H1 (cell line): ENCODE data around the gene LTBP1. TPM values are rescaled to one million over a fixed set of nuclear protein-coding genes. Genes with fewer than 3 reads are reported as not detected.

Experiments
- microRNA-seq, 2 experiments: library from miRNA; unstranded; fragments of <30 nt; microRNA quantifications; one replicate each; pipeline versions ENCODE4 to v1.2.0, GENCODE V29; 2016 to 2020; ENCODE audit warnings: borderline microRNAs expressed in 2 of 2, borderline number of aligned reads in 2 of 2, borderline replicate concordance in 1 of 2
- polyA plus RNA-seq, 7 experiments: library from polyadenylated mRNA; depleted of rRNA in 3 of 7; stranded (reverse) in 5 of 7; unstranded in 2 of 7; fragments of >200 nt in 5 of 7; fragments of 200-250 nt in 2 of 7; gene quantifications; 1 replicate in 5 of 7; 2 replicates in 1 of 7; 4 replicates in 1 of 7; pipeline versions ENCODE4 v1.2.1 to v1.2.3, GENCODE V29; 2011 to 2013; ENCODE audit warnings: missing spikeins in 2 of 7, mixed read lengths in 2 of 7
- small RNA-seq: library from polyadenylated mRNA; stranded (forward); fragments of <200 nt; extraction: miRNeasy Mini kit (QIAGEN cat#:217004); gene quantifications from one replicate; pipeline ENCODE3, GENCODE V24; 2013; ENCODE audit not compliant: insufficient read depth
- total RNA-seq: library from RNA; stranded (reverse); fragmentation: NEBNext Ultra II Directional; extraction: Animal tissue kit (Norgen Biotek cat#: 25700); gene quantifications from 2 replicates; pipeline ENCODE4 v1.2.1, GENCODE V29; 2021

The LTBP1 gene
- total and polyA plus RNA-seq, 2 of the 8 experiments (the other 6 are each of a cell fraction or from before 2014, with no cell fraction given) = 15.4 to 24.7 TPM

Small RNA genes within 50 kb of the gene (microRNA-seq; reads per million reads assigned to microRNA genes)
- gene MIR4430 = 0 reads per million in 2 experiments

Small RNA genes within 50 kb of the gene (small RNA-seq; reads per million reads assigned to genes)
- not detected for gene RF00019
- gene RNA5SP91 = not detected
- not detected for gene RNA5SP92
